Neural crest cell (in vitro differentiated cells): ENCODE measurements around the gene DCC. TPM values are rescaled to one million over a fixed set of nuclear protein-coding genes. Genes with fewer than 3 reads are reported as not detected.

Experiments used
- DNase-seq: peaks from one replicate; pipeline ENCODE4 v3.0.0; 2021; ENCODE audit warnings: low read depth, mixed read lengths, low spot score
- H3K27ac Mint-ChIP-seq: one replicate; pipeline ENCODE4 v1.8.0; 2021; ENCODE audit warnings: mild to moderate bottlenecking, mixed read lengths; ENCODE audit not compliant: unreplicated experiment
- H3K27me3 Mint-ChIP-seq: 2 replicates; pipeline ENCODE4 v1.8.0; 2021; ENCODE audit warnings: low read depth, mild to moderate bottlenecking, mixed read lengths
- H3K36me3 Mint-ChIP-seq: 2 replicates; pipeline ENCODE4 v1.8.0; 2021; ENCODE audit warnings: low read depth, mild to moderate bottlenecking, mixed read lengths
- H3K4me1 Mint-ChIP-seq: 2 replicates; pipeline ENCODE4 v1.8.0; 2021; ENCODE audit warnings: mixed read lengths
- H3K4me3 Mint-ChIP-seq: one replicate; pipeline ENCODE4 v1.8.0; 2021; ENCODE audit warnings: mild to moderate bottlenecking, mixed read lengths
- H3K9me3 Mint-ChIP-seq: 2 replicates; pipeline ENCODE4 v1.8.0; 2021; ENCODE audit warnings: mixed read lengths
- CTCF ChIP-seq: fragments of 200-600 bp; sonication (generic); conservative IDR thresholded peaks from 2 replicates; pipeline ENCODE4 v1.5.0; 2021; ENCODE audit warnings: antibody characterized with exemption, mild to moderate bottlenecking
- total RNA-seq: library from RNA; stranded (reverse); gene quantifications from 2 replicates; pipeline ENCODE4 v1.2.1, GENCODE V29; 2021

Gene DCC
- total RNA-seq, 1 donor from 2014 or later: 10.1 TPM

GRCh38 chr18:53417003-53417402, 1077.0 kb downstream of the DCC start:
- no peak for DNase-seq
- Mint-ChIP-seq H3K27me3 (no peaks in the 10 kb centered on the region), H3K36me3 (no peaks in the 10 kb centered on the region), H3K9me3 (no peaks in the 10 kb centered on the region), H3K4me1 (peaks cover 5% of the 10 kb centered on the region), H3K4me3 (no peak overlapping the region), H3K27ac (no peak overlapping the region)
- no peak for TF ChIP-seq CTCF

DNA sequence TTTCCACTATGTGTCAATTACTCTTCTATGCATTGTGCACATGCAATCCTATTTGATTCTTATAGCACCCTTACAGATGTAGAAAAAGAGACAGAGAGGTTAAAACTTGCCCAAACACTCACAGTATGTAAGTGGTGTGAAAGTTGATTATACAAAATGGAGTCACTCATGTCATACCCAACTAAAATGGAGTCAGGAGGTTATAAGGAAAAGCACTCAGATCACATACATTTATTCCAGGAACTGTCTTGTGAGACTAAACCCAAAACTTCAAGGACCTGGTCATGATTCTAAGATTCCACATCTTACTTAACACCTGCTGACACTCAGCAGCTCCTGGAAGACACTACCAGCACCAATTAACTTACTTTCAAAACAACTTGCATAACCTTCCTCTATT, 1081.9 kb downstream of the DCC start:
- Mint-ChIP-seq H3K36me3 (no peaks in the 10 kb centered on the region), H3K4me1 (peaks cover 5% of the 10 kb centered on the region), H3K4me3 (no peak overlapping the region), H3K9me3 (no peaks in the 10 kb centered on the region), H3K27ac (no peak overlapping the region), H3K27me3 (no peaks in the 10 kb centered on the region)
- no peak for DNase-seq
- no peak for TF ChIP-seq CTCF

GRCh38 chr18:53422896-53423295, 1082.9 kb downstream of the DCC start:
- Mint-ChIP-seq H3K4me1 (no peaks in the 10 kb centered on the region), H3K4me3 (no peak overlapping the region), H3K36me3 (no peaks in the 10 kb centered on the region), H3K27me3 (no peaks in the 10 kb centered on the region), H3K27ac (no peak overlapping the region), H3K9me3 (no peaks in the 10 kb centered on the region)
- no peak for DNase-seq
- TF ChIP-seq CTCF: no peak

- no peak for TF ChIP-seq CTCF
- Mint-ChIP-seq H3K27ac (no peak overlapping the region), H3K27me3 (no peaks in the 10 kb centered on the region), H3K36me3 (no peaks in the 10 kb centered on the region), H3K4me3 (no peak overlapping the region), H3K9me3 (no peaks in the 10 kb centered on the region), H3K4me1 (no peaks in the 10 kb centered on the region)
- no peak for DNase-seq
Measured at GRCh38 chr18:53426666-53427184, 1086.7 kb downstream of the DCC start.

- DNase-seq: no peak
- Mint-ChIP-seq H3K27me3 (no peaks in the 10 kb centered on the region), H3K36me3 (no peaks in the 10 kb centered on the region), H3K4me1 (no peaks in the 10 kb centered on the region), H3K9me3 (peaks cover 9% of the 10 kb centered on the region), H3K27ac (no peak overlapping the region), H3K4me3 (no peak overlapping the region)
- TF ChIP-seq CTCF: no peak
Measured at GRCh38 chr18:53441761-53442414, 1101.9 kb downstream of the DCC start.
